HG03439 (cell line): ENCODE data around the gene RAVER2.
"Not testable (repeated sequence)": the region's sequence is repeated elsewhere in the genome, so short reads cannot be mapped to it uniquely, and the experiment has no call there.

Experiments
- ATAC-seq: cut with Tn5 transposase; IDR thresholded peaks from one replicate; pipeline ENCODE4 v1.9.1; 2021; ENCODE audit warnings: mild to moderate bottlenecking, moderate library complexity; ENCODE audit not compliant: unreplicated experiment

RAVER2 gene

GRCh38 chr1:64744492-64745180 is at the start of gene RAVER2:
RAVER2 (plus strand) TSS chr1:64745075; CDS start chr1:64745173, 98 bp downstream.
- ATAC-seq, result peak; percentile 58

GRCh38 chr1:64696879-64697278 is 48.0 kb upstream of the RAVER2 start:
- no peak for ATAC-seq

GRCh38 chr1:64699327-64699726 is 45.5 kb upstream of the RAVER2 start:
- ATAC-seq, result no peak

DNA sequence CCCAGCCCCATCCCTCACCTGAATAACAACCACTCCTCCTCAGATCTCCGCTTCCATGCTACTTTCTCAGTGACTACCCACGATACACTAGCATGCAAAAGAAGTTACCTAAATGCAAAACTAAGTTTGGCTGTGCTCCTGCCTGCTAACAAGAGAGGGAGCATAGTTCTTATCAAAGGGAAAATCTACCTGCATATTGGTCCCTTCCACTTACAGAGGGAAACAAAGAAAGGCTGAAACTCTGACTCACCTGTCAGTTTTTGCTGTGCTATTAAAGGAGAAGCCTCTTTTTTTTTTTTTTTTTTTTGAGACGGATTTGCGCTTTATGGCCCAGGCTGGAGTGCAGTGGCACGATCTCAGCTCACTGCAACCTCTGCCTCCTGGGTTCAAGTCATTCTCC is 43.8 kb upstream of the RAVER2 start:
- ATAC-seq, result no peak

DNA sequence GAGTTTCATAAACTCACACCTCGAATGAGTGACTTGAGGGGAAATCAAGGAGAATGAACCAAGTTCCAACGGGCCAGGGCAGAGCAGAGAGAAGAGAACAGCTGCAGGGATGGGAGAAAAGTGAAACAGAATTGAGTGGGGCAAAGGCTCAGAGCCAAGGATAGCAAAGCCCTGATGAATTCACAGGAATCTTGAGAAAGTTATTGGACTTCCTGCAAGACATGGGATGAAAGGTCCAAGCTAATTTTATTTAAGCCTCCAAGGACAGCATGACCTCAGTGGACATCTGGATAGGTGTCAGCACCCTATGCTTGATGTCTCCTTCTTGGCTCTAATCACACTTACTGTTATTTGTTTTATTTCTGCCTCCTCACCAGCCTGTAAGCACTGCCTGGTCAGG is 43.0 kb upstream of the RAVER2 start:
- ATAC-seq, result no peak

- ATAC-seq, result not testable (repeated sequence)
Measured at GRCh38 chr1:64702670-64703069, 42.2 kb upstream of the RAVER2 start.

DNA sequence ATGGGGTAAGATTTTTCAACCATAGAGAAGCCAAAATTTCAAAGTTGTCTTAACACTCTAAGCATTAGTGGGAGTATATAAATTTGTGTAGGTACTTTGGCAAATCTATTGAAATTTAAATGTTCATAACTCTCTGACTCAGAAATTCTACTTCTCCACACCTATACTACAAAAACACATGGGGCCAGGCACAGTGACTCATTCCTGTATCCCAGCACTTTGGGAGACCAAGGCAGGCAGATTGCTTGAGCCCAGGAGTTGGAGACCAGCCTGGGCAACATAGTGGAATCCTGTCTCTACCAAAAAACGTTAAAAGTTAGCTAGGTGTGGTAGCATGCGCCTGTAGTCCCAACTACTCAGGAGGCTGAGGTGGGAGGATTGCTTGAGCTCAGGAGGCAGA is 41.3 kb upstream of the RAVER2 start:
- no peak for ATAC-seq

DNA sequence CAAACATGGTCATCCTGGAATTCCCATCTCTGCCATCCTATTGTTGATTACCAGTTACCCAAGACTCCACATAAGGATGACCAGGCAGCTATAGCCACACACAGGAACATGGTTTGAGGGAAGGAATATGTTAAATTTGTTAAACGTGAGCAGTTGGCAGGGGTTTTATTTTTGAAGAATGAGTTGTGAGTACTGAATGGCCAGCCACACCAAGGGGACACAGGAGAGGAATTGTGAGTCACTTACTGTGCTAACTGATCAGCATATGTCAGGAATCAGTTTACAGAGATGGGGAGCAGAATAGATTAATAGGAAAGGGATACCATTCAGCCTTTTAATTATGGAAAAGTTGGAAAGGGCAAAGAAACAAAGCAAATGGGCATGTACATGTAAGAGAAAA is 39.3 kb upstream of the RAVER2 start:
- no peak for ATAC-seq

GRCh38 chr1:64711266-64711665 is 33.6 kb upstream of the RAVER2 start:
- no peak for ATAC-seq

DNA sequence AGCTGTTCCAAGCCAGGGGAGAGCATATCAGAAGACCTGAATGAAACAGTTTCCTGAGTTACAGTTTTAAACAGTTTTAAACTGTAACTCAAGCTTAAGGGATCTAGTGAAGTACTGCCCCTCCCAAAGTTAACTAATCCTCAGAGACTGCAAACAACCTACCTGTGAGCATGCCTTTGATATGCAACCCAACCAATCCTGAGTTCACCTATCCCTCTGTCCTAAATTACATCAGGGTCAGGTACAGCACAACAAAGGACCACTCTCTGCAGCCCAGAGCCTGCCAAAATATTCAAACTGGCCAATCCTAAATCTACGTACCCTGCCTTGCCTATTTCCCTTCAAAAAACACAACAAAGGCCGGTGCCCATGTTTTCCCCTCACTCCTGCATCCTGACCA is 32.8 kb upstream of the RAVER2 start:
- ATAC-seq, result no peak

DNA sequence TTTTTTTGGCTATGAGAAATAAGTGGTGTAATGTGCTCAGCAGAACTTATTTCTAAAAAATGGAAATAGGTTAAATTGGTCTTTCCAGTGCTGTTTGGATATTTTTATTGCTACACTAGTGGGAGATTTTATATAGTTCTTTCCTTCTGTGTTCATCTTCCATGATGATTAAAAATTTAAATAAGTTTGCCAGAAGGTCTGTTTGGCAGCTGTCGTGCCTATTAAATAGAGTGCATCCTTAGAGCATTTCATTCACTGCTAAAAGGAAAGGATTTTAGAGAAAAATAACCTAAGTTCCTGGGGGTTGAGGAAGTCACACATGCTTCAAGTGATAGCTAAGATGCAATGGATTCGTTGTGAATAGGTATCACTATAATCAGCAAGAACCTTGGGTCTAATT is 29.7 kb upstream of the RAVER2 start:
- no peak for ATAC-seq

- ATAC-seq, result no peak
Measured at GRCh38 chr1:64721135-64721534, 23.7 kb upstream of the RAVER2 start.

DNA sequence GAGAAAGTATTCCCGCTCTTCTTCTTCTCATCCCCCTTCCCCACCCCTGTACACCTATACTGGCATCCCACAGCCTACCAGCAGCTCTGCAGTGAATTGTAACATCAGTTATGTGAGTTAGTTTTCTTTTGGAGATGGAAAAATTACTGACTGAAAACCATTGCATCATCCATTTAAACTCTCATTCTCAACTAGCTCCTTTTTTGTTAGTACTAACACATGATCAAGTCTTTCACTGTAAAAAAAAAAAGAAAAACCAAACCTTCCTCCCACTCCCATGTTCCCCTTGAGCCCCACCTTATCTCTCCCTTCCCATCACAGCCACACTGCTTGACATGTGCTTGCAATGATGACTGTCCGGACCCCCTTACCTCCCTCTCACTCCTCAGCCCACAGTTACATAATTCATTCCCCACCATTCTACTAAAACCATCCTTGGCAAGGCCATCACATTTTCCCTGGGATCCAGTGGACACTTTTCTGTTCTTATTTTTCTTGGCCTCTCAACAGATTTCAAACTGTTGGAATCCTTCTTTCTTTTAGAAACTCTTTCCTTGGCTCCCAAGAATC is 23.2 kb upstream of the RAVER2 start:
- ATAC-seq, result no peak

- ATAC-seq, result no peak
Measured at GRCh38 chr1:64727861-64728260, 17.0 kb upstream of the RAVER2 start.

GRCh38 chr1:64733581-64734286 is 11.1 kb upstream of the RAVER2 start:
- ATAC-seq, result no peak

- ATAC-seq, result no peak
Measured at GRCh38 chr1:64734287-64734652, 10.6 kb upstream of the RAVER2 start.

- ATAC-seq, result not testable (repeated sequence)
Measured at GRCh38 chr1:64740687-64741086, 4.2 kb upstream of the RAVER2 start.

DNA sequence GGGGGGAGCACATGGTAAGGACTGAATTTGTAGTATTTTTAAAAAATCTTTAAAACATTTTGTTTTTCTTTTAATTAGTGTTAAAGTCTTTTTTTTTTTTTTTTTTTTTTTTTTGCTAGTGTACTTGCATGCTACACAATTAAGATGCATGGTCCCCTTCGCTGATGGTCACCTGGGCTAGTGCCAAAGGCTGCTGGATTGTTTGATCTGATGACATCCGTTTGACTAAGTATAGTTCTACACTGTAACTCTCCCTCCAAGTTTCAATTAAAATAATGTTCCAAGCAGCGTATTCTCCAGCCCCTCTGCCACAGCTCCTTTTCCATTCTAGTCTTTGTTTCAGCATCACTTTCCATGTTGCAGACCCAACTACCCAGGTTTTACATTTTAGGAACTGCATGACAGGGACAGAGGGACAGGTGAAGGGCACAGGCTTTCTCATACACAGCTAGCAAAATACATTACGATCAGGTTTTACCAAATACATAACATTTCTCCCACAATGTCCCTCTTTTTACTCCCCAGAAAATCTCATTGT is 852 bp upstream of the RAVER2 start:
- ATAC-seq, result no peak

DNA sequence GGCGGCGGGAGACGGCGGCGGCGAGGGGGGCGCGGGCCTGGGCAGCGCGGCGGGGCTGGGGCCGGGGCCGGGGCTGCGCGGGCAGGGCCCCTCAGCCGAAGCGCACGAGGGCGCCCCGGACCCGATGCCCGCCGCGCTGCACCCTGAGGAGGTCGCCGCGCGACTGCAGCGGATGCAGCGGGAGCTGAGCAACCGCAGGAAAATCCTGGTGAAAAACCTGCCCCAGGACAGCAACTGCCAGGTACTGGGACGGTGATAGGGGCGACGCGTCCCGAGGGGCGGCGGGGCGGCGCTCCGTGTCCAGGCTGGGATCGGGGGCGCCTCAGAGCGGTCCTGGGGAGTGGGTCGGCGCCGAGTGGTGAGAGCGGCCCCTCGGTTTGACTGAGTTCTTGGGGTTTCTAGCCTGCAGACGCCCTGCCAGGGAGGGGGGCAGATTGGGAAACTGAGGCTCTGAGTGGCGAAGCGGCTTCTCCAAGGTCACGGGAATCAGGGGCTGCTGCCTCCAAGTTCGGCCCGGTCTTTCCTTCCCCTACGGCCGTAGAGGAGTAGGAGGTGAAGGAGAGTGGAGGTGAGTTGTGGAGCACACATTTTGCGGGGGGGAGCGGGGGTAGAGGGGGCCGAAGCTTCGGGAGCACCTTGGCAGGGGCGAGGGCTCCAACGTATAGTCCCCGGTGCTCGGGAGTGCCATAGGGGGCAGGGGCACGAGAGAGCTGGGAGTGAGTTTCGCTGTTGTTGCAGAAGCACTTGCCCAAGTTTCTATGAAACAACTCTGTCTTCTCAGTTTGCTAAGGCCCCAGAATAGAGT is 508 bp downstream of the RAVER2 start:
- peak; percentile 25 for ATAC-seq

DNA sequence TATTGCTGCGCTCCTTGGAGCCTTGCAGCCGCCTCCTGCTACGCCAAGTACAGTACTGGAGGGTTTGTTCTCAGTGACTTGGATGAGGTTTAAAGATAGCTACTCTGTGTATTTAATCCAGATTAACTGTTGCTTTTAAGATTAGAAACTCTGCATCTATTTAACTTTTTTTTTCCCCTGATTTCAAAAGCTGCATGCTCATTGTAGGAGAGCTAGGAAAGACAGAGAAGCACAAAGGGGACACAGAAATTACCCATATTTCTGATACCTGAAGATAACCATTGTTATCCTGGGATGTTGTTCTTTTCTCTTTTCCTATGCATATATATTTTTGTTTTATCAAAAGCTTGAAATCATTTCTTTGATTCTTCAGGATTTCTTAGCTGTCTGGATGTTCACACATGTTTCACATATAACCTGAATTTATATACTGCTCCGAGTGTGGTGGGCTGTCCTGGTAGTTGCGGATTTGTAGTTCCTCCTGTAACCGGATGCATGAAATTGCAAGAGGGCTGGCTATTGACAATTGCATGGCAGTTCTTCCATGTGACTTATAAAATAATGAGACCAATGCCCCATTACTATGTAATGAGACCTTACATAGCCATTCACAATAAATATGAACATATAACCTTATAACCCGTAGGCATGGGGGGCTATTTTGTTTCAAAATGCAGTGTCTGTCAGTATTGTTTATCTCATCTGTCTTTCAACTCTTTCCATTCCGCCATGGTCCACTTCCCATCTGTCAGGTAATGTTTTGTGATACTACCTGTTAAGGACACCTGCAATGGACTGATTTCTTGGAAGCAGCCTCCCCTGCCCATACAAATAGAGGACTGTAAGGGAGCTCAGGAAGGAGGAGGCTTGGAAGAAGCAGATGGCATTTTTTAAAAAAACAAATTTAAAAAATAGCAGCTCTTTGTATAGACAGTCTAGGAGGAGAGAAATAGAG is 1.4 kb downstream of the RAVER2 start:
- ATAC-seq, result no peak
